NCI-H1092 treated with DMSO at 0.1 percent for 48 hours (cell line): Measurements from ENCODE around the gene NCF1.
"Not testable (repeated sequence)": the region's sequence is repeated elsewhere in the genome, so short reads cannot be mapped to it uniquely, and the experiment has no call there.

Experiments
- DNase-seq: peaks from one replicate; lab custom pipeline; 2025; lab: John Stamatoyannopoulos, UW

The NCF1 gene

DNA sequence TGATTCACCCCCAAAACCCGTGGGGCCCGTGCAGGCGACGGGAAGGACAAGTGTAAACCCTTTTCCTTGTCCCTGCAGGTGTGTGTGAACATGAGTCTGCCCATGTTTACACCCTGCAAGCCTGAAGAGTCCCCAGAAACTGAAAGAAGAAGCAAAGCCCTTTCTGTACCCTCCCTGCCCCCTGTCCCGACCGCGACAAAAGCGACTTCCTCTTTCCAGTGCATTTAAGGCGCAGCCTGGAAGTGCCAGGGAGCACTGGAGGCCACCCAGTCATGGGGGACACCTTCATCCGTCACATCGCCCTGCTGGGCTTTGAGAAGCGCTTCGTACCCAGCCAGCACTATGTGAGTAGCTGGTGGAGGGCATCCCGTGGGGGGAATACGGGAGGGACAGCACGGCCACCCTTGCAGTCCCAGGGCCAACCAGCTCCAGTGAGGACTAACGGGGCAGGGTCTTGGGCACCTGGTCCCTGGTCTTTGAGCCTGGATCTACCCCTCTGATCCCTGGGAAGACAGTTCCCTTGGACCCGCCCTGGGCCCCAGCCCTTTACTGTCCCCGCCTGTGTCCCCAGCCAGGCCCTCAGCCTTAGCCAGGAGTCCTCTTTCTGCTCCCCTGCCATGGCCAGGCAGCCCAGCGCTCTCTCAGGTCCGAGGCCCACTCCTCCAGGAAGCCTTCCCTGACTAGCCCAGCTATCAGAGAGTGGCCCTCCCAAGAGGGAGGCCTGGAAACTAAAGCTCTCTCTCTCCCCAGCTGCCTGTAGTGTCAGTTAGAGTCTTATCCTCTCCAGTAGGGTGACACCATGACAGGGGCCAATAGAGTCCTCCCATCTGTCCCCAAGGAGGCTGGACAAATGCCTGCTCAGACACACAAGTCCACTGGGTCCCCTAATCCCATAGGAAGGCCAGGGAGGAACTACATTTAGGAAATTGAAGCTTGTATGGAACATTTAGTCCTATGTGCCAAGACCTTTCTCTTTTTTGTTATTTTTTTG, at the start of gene NCF1:
Gene NCF1 (plus strand): TSS at position 252 of the 991 bp plus-strand sequence. CDS start 21 bp downstream, at position 273.
- DNase-seq, result not testable (repeated sequence)

DNA sequence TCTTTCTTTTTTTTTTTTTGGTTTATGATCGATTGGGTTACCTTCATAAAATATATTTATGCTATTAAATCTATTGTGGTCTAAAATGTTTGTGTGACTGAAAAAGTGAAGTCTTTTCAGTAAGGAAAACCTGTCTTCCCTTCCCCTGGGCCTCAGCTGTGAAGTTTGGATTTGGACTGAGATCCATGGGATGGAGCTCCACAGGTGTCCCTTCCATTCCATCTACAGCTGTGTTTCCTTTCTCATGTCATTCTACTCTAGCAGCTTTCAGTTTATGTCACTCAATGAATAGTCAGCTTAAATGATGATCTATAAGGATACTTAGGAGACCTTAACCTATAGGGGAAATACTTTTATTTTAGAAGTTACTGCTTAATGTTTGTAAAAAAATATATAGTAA, 48.0 kb upstream of the NCF1 start:
- DNase-seq, result no peak

DNA sequence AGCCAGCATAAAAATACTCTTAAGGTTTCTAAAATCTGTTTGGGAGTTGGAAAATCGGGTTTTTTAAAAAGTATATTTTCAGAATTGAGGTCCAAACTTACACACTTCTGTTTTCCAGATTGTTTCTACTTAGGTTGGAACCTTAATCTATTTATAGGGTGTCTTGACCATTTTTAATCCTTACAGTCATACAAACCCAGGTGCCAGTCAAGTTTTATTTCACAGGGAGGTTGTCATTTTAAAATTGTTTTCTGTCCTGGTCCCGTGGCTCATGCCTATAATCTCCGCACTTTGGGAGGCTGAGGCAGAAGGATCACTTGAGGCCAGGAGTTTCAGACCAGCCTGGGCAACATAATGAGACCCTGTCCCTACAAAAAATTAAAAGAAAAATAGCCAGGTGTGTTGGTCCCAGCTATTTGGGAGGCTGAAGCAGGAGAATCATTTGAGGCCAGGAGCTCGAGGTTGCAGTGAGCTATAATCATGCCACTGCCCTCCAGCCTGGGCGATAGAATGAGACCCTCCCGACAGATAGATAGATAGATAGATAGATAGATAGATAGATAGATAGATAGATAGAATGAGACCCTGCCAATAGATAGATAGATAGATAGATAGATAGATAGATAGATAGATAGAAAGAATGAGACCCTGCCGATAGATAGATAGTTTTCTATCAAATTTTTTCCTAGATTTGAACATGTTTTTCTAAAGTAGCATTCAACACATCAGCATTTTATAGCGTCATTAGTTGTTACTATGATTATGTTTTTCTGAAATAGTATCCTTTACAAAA, 47.3 kb upstream of the NCF1 start:
- no peak for DNase-seq

DNA sequence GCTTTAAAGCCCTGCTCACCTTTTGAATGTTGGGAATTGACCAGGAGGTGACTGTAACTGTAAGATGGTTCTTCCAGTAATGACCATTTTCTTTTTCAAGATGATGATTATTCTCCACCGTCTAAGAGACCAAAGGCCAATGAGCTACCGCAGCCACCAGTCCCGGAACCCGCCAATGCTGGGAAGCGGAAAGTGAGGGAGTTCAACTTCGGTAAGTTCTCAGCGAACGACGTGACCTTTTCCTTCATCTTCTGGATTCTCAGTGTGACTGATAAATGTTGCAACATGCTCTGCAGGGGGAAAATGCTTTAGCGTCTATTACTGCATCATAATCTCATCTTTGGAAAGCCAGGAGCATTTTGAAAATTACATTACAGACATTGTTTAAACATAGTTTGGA, 45.1 kb upstream of the NCF1 start:
- DNase-seq, result not testable (repeated sequence)

DNA sequence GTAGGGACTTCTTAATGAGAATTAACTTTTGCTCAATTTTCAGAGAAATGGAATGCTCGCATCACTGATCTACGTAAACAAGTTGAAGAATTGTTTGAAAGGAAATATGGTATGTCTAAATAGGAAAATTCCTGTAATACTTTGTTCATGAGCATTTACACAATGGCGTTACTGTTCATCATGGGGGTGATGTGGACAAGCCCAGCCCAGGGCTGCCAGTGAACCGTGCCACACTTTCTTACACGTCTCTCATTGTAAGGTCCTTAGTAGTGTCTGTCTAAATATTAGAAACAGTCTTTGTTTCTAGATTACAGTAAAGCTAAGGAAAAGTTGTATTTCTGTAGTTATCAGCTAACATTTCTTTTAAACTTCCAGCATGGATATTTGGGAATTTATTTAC, 43.6 kb upstream of the NCF1 start:
- not testable (repeated sequence) for DNase-seq

DNA sequence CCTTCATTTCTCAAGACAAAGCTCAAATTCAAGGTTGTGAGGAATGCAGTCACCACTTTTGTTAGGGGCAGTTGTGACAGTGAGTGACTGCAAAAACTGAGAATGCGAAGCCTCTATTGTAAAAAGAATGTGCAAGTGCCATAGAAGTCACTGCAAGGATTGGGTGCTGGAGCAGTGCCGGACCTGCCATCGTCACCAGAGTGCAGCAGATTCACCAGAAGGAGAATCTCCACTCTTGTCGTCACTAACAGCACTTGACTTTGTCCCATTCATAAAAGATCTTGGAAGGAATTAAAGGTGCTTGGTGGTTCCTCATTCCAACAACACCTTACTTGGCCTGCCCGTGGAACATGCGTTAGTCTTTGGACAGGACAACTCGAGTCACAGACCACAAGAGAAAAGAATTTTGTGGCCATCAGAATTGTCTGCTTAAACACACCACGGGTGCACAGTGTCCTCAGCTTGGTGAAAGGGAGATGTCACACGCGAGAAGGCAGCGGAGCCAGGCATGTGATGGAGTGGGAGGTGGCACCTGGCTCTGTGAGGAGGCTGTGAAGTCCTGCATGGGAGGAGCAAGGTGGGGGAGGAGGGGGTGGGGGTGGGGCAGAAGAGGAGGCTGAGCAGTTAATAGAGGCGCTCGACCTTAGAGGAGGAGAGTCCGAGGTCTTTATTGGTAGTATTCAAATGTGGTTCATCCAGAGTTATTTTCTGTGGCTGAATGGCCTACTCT, 33.7 kb upstream of the NCF1 start:
- not testable (repeated sequence) for DNase-seq

DNA sequence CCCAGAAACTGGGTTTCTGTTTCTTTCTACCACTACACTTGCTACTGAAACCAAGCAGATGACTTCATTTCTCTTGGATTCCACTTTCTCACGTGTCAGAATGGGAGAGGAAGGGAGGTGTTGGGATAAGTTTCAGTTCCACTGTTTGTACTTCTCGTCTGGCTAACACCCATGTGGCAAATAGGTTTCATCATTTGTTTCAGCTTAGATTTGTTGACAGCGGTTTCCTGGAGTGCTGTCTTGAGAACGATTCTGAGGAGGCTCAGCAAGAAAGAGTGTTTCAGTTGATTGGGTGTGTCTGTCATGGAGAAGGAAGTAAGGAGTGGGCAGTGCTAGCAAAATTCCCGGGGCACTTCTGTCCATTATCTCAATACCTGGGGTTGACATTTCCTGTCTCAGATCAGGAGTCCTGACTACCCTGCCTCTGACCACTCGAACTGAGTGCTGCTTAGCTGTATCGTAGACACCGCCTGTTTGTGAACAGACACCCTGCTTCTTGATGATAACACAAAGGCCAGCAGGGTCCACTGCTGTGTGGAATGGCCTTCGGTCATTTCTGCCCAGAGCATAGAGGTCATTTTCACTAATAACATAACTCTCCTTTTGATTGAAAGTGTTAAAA, 29.8 kb upstream of the NCF1 start:
- not testable (repeated sequence) for DNase-seq

DNA sequence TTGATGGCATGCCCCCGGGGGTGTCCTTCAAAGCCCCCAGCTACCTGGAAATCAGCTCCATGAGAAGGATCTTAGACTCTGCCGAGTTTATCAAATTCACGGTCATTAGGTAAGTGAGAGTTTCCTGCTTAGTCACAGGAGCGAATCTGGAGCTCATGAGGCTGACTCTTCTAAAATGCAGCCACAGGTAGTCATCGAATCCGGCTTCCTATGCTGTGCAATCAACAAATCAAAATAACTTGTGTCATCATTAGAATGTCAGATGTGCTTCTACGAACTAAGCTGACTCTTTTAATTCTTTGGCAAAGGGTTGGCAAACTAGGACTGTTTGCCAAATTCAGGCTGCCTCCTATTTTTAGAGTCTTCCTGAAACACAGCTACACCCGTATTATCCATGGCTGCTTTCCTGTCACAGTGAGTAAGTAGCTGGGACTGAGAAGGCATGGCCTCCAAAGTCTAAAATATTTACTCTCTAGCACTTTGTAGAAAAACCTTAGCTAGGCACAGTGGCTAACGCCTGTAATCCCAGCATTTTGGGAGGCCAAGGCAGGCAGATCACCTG, 19.8 kb upstream of the NCF1 start:
- DNase-seq, result not testable (repeated sequence)

DNA sequence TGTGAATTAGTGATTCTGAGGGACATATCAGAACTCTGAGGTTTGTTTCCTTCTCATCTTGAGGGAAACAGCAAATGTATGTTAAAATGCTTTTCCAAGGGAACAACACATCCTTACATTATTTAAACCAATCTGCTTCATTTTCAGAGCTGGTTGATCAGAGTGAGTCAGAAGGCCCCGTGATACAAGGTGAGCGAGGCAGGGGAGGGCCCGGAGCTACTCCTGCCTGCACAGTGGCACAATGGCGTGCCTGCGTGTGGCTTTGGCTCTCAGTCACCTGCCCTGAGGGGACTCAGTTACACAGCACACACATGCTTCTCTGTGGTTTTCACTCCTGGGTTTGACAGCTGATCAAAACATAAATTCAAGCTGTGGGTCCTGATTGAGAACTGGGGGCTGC, 17.1 kb upstream of the NCF1 start:
- DNase-seq, result not testable (repeated sequence)

DNA sequence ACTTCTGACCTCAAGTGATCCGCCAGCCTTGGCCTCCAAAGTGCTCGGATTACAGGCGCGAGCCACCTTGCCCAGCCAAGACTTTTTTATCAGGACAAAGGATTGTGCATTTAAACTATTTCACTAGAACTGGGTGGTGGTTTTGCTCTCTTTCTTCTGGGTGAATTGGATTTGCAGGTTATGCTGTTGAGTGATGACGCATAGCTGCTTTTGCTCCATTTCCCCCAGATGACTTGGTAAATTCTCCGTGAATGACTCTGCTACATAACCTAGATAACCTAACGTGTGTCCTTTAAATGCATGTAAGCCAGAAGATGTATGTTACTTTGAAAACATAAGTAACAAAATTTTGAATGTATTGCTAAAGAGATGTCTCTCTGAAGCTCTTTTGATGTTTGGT, 15.5 kb upstream of the NCF1 start:
- DNase-seq, result not testable (repeated sequence)

DNA sequence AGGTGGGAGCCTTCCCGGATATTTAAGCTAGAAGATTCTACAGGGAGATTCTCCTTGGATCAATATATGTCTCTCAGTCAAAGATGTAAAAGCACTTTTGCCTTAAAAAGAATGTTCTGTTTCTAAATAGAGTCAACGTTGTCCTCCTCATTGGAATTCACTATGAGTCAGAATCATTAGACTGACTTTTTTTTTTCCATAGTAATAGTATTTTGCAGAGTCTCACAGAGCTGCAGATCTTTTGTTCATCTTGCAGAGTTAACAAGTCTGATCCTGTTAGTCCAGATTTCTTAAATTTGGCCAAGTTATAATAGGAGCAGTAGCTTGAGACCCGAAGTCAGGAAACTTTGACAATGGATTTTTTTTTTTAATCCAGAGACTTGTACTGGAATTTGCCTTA, 14.8 kb upstream of the NCF1 start:
- not testable (repeated sequence) for DNase-seq

DNA sequence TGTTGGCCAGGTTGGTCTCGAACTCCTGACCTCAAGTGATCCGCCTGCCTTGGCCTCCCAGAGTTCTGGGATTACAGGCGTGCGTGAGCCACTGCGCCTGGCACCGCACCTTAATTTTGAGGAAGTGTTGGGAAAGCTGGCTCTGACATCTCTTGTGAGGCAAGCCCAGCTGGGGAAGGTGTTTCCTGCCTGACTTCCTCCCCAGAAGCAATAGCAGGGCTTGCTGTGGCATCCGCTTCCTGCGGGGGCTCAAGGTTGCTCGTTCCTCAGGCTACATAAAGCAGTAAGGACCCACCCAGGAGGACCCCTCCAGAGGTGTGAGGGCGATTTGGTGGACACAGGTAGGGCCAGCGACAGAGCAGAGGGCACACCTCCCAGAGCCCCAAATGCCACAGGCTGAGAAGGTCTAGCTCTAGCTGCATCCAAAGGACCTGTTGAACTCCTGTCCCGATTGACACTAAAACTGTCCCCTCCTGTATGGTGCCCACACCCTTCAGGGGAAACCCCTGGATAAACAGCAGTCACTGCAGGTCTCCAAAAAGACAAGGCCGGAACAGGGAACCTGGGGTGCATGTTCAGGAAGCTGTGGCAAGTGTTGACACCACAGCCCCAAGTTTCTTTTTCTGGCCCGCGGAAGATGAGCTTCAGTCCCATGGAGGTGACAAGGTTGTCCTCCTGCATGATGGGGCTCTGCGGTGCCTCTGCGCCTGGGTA, 8.4 kb upstream of the NCF1 start:
- not testable (repeated sequence) for DNase-seq

DNA sequence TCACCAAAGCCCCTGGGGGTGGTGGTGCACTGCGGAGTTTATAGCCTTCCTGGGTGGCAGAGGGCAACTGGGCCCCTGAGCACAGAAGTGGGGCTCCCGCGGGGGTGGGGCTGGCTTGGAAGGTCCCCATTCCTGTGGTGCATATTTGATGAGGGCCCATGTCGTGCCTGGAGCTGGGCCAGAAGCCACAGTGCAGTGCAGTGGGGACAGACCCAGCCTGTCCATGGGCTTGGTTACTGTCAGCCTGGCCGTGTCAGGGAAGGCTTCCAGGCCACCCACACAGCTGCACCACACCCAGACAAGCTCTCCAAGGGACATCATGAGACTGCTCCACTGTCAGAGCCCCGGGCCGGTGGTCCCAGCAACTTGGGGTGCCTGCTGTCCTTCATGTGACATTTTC, 7.3 kb upstream of the NCF1 start:
- DNase-seq, result not testable (repeated sequence)

DNA sequence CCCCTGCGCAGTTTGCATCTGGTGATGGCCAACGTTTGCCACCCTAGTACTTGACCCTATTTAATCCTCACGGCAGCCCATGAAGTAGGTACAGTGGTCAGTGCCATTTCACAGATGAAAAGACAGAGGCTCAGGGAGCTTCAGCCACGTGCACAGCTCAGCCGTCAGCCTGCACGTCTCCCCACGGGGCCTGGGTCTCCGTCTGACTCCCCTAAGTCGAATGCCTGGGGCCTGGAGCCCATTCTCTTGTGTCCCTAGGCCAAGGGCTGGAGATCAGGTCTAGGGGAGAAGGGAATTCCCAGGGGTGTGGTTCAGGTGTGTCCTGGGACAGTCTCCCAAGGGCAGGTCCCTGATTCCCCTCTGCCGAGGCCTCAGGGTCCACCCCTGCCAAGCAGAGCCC, 6.8 kb upstream of the NCF1 start:
- not testable (repeated sequence) for DNase-seq

DNA sequence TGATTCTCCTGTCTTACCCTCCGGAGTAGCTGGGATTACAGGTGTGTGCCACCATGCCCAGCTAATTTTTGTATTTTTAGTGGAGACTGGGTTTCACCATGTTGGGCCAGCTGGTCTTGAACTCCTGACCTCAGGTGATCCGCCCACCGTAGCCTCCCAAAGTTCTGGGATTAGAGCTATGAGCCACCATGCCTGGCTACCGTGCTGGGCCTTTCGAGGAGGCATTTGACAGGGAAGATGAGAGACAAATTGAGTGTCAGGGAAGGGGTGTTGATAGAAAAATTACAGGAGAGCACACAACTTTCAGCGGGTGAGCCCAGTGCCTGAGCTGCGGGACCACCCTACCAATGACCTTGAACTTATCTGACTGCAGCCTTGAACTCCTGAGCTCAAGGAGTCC, 3.7 kb upstream of the NCF1 start:
- not testable (repeated sequence) for DNase-seq

DNA sequence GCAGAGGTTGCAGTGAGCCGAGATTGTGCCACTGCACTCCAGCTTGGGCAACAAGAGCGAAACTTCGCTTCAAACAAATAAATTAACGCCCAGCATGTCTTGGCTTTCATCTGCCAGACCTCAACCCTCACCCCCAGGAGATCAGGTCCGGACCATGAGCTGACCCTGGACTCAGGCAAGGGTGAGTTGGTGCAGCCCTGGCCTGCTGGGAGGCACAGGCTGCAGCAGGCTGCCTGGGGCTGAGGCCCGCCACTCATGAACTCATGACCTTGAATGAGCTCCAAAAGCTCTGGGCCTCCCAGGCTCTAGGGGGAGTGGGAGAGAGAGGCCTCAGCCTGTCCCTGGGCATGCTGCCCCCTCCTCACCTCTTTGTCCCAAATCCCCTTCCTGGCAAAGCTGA, 1.7 kb upstream of the NCF1 start:
- DNase-seq, result not testable (repeated sequence)

DNA sequence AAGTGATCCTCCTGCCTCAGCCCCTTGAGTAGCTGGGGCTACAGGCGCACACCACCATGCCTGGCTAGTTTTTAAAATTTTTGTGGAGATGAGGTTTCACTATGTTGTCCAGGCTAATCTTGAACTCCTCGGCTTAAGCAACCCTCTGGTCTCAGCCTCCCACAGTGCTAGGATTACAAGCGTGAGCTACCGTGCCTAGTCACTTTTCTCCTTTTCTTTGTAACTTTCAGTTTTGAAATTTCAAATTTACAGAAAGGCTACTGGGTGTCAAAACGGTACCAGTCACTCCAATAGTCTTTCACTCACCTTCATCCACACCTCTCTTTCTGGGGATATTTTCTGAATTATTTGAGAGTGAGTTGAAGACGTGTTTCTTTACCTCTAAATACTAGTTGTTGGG, 1.3 kb downstream of the NCF1 start:
- DNase-seq, result not testable (repeated sequence)

DNA sequence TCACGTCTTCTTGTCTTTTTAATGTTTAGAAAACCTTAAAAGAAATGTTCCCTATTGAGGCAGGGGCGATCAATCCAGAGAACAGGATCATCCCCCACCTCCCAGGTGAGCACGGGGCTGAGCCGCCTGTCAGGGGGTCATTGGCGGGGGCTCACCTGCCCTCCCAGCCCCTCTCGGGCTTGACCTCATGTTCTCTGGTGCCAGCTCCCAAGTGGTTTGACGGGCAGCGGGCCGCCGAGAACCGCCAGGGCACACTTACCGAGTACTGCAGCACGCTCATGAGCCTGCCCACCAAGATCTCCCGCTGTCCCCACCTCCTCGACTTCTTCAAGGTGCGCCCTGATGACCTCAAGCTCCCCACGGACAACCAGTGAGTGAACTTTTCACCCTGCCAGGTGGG, 5.2 kb downstream of the NCF1 start:
- DNase-seq, result not testable (repeated sequence)

DNA sequence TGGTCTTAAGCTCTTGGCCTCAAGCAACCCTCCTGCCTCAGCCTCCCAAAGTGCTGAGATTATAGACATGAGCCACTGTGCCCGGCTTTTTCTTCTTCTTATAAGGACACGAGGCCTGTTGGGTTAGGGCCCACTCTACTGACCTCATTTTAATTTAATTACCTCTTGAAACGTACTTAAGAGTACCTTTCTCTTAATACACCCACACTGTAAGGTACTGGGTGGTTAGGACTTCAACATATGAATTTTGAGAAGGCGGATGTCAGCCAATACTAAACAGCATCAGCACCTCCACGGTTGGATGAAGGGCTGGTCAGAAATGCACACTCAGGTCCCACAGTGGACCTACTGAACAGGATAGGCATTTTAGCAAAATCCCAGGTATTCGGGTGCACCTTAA, 7.9 kb downstream of the NCF1 start:
- not testable (repeated sequence) for DNase-seq

DNA sequence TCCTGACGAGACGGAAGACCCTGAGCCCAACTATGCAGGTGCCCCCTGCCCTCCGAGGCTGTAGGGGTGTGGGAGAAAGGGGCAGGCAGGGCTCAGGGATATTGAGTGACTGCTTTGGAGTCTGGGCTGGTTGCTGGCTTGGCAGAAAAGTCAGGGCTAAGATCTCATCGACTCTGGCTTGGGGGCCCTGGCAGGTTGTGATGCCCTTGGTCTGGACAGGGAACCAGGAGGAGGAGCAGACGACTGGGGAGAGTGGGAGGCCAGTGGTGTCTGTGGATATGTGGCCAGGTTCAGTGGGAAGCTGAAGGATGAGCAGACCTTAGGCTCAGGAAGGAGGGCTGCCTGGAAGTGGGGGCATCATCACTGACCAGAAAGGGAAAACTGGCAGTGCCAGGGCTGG, 9.8 kb downstream of the NCF1 start:
- DNase-seq, result not testable (repeated sequence)
